GM18499 (cell line): Measurements from ENCODE around the gene IGF1R.

Source experiments
- ATAC-seq: cut with Tn5 transposase; IDR thresholded peaks from one replicate; pipeline ENCODE4 v1.9.1; 2021; ENCODE audit warnings: moderate number of reproducible peaks; ENCODE audit not compliant: insufficient read depth, unreplicated experiment

IGF1R gene

GRCh38 chr15:98668566-98669308 lies 20.4 kb downstream of the IGF1R start:
- ATAC-seq = peak; percentile 94

GRCh38 chr15:98669638-98670037 lies 21.3 kb downstream of the IGF1R start:
- ATAC-seq = no peak

GRCh38 chr15:98671060-98672008 lies 23.0 kb downstream of the IGF1R start:
- ATAC-seq = no peak

- no peak for ATAC-seq
These were observed 24.8 kb downstream of the IGF1R start for GRCh38 chr15:98673133-98673532.

GRCh38 chr15:98674336-98674735 lies 26.0 kb downstream of the IGF1R start:
- no peak for ATAC-seq

DNA sequence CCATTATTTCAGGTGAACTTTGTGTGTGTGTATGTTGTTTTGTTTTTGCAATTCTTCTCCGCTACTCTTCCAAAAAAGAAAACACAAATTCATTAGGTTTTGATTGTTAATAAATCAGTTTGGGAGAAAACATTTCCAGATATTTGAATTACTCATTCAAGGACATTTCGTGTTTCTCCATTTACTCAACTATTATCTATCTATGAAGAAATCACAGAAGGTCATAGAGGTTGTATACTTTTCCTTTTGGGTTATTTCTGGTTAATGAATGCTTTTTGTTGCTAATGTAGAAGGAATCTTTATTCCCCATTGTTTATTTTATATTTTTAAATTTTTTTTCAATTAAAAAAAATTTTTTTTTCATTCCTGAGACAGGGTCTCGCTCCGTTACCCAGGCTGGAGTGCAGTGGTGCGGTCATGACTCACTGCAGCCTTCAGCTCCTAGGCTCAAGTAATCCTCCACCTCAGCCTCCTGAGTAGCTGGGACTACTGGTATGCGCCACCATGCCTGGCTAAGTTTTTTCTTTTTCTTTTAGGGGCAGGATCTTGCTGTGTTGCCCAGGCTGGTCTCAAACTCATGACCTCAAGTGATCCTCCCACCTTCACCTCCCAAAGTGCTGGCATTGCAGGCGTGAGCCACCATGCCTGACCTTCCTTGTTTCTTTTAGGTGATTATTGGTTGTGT lies 28.4 kb downstream of the IGF1R start:
- ATAC-seq = no peak

DNA sequence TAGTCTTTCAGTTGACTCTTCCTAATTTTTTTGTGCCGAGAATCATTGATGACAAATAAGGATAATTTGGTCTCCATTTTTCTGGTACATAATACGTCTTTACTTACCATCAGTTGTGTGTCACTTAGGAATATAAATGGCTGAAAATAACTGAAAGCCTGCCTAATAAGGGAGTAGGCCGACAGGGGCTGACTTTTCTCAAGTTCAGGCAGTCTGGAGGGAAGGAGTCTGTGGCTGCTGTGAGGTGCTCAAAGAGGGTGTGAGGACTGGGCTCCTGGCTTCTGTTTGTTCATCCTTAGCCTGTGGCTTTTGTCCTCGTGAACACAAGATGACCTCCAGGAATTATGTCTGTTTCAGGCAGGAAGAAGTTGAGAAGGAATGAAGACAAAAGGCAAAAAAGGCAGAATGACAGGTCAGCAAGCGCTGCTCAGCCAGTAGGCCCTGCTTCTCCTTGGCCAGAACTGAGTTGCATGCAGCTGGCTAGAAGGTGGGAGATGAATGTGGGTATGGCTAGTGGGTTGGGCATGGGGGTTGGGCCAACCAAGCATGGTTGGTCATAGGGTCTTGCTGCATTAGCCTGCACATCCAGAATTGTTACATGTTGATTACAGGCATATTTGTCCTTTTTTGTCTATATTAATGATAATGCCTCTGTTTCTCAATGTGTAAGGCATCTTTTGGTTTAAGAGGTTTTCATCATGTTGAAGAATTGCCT lies 29.2 kb downstream of the IGF1R start:
- no peak for ATAC-seq

GRCh38 chr15:98678484-98678883 lies 30.1 kb downstream of the IGF1R start:
- no peak for ATAC-seq

- no peak for ATAC-seq
These were observed 32.7 kb downstream of the IGF1R start for GRCh38 chr15:98681061-98681460.

GRCh38 chr15:98682992-98683701 lies 34.8 kb downstream of the IGF1R start:
- ATAC-seq = no peak

GRCh38 chr15:98683831-98684230 lies 35.5 kb downstream of the IGF1R start:
- no peak for ATAC-seq

DNA sequence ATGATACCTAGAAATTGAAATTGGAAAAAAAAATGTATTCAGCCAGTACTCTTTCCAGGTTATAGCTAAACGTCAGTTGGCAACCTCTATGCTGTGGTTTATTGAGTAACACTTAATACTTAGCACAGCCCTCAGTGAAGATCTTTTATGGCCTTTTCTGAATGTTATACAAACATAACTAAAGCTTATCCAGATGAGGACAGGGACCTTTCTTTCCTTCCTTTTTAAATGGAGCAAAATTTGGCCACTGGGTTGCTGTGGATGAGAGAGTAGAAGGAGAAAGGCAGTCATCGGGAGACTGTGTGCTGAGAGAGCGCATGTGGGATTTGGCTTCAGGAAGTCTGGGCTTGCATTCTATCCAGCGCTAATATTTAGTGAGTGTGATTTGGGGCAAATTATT lies 36.1 kb downstream of the IGF1R start:
- no peak for ATAC-seq

- no peak for ATAC-seq
These were observed 36.7 kb downstream of the IGF1R start for GRCh38 chr15:98684995-98685525.

- no peak for ATAC-seq
These were observed 38.6 kb downstream of the IGF1R start for GRCh38 chr15:98686983-98687382.

DNA sequence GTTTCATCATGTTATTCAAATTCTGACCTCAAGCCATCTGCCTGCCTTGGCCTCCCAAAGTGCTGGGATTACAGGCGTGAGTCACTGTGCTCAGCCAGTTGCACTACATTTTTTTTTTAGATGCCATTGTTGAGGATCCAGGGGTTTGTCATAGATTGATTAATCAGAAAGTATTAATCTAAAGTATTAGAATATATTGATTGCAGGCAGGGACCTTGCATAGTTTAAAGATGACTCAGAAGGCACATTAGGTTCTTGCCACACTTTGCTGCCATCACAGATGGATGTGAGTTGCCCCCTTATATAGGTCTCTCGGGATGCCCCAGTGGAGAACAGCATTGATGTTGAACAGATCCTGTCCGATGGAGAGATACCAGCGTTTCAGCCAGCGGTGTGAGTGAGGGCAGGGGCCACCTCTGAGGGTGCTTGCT lies 41.1 kb downstream of the IGF1R start:
- ATAC-seq = no peak

- no peak for ATAC-seq
These were observed 42.1 kb downstream of the IGF1R start for GRCh38 chr15:98690272-98690950.

DNA sequence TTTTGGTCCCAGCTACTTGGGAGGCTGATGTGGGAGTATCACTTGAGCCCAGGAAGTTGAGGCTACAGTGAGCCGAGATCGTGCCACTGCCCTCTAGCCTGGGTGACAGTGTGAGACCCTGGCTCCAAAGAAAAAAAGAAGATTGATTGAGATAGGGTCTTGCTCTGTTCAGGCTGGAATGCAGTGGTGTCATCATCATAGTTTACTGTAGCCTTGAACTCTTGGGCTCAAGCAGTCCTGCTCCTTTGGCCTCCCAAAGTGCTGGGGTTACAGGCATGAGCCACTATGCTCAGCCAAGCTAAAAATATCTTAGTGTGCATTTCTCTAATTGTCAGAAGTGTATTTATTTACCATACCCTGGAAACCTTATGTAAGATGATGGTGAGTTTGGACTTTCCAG lies 43.9 kb downstream of the IGF1R start:
- ATAC-seq = no peak

DNA sequence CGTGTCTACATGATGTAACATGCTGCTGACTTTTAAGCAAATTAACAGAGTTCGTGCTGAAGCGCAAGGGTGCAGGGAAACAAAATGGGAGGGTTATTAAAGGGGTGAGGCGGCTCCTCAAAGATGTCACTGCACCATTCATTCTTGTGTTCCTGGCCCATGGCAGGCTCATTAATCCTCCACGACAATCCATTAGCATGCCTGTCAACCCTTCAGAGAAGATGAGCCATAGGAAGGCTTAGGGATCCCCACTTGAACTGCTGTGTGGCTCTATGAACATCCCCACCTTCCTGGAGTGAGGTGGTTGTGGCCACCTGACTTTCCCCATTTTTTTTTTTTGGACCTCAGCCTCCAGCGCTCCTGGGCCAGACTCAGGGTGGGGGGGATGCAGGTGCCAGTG lies 45.8 kb downstream of the IGF1R start:
- ATAC-seq = no peak

GRCh38 chr15:98698792-98699191 lies 50.5 kb downstream of the IGF1R start:
- ATAC-seq = no peak
